ENCODE data around the gene TSPEAR. TPM values are rescaled to one million over a fixed set of nuclear protein-coding genes. Genes with fewer than 3 reads are reported as not detected.
A peak's percentile ranks its signal among the peaks of the same experiment; 100 is the strongest.
"Not testable (repeated sequence)": the region's sequence is repeated elsewhere in the genome, so short reads cannot be mapped to it uniquely, and the experiment has no call there.

TSPEAR gene
- total RNA-seq, 1 donor from 2014 or later: 0.15 TPM

DNA sequence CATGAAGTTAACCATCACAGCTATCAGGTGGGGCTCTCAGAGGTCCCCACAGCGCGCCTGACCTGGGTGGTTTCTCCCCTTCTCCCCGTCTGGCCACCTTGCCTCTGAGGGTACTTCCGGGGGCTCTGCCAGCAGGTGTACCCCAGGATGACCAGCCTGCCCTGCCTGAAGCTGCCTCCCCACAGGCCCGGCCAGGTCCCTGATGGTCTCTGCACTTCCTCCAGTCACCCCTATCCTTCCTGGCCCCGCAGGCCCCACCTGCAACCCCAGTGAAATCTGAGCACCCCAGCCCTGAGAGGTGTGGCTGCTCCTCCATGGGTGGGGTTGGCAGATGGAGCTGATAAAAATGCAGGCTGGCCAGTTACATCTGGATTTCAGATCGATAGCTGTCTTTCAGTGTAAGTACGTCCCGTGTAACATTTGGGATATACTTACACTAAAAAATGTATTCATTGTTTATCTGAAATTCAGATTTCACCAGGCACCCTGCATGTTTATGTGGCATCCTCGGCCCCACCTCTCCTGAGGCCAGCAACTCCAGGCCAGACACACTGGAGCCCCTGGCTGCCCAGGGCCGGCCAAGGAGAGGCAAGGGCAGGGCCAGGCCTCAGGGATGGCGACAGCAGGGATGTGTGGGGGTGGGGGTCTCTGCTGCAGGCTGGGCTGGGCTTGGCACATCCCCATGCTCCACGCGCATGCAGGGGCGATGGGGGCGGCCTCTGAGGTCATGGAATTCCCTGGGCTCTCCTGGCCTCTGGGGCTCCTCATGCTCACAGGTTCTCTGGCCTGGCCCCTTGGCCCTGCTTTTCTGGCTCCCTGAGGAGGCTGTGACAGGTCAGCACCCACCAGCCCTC is 230.9 kb downstream of the TSPEAR start:
- H3K36me3 Mint-ChIP-seq (ENCODE audit: low read depth): peaks cover 1% of the 10 kb centered on the region
- peaks cover 2% of the 10 kb centered on the region for H3K4me1 Mint-ChIP-seq (ENCODE audit: low read depth)
- no peak for TF ChIP-seq CTCF (IDR thresholded peaks at IDR 0.05)
- H3K27me3 Mint-ChIP-seq (ENCODE audit: low read depth): peaks cover 9% of the 10 kb centered on the region
- H3K4me3 Mint-ChIP-seq (ENCODE audit: unreplicated experiment): no peak overlapping the region
- no peak overlapping the region for H3K27ac Mint-ChIP-seq (ENCODE audit: unreplicated experiment)
- H3K9me3 Mint-ChIP-seq (ENCODE audit: low read depth): no peaks in the 10 kb centered on the region
- DNase-seq (ENCODE audit: low spot score): no peak

- peak; percentile 85 for TF ChIP-seq CTCF (IDR thresholded peaks at IDR 0.05)
- DNase-seq (ENCODE audit: low spot score); H3K27me3 Mint-ChIP-seq (ENCODE audit: low read depth); H3K4me1 Mint-ChIP-seq (ENCODE audit: low read depth); H3K36me3 Mint-ChIP-seq (ENCODE audit: low read depth); H3K4me3 Mint-ChIP-seq (ENCODE audit: unreplicated experiment); H3K9me3 Mint-ChIP-seq (ENCODE audit: low read depth); H3K27ac Mint-ChIP-seq (ENCODE audit: unreplicated experiment): not testable (repeated sequence)
Observed at GRCh38 chr21:44479556-44480199, 231.7 kb downstream of the TSPEAR start.

GRCh38 chr21:44478801-44479167 is 232.6 kb downstream of the TSPEAR start:
- peaks cover 4% of the 10 kb centered on the region for H3K27me3 Mint-ChIP-seq (ENCODE audit: low read depth)
- no peak for DNase-seq (ENCODE audit: low spot score)
- peaks cover 1% of the 10 kb centered on the region for H3K36me3 Mint-ChIP-seq (ENCODE audit: low read depth)
- no peak for TF ChIP-seq CTCF (IDR thresholded peaks at IDR 0.05)
- no peaks in the 10 kb centered on the region for H3K4me1 Mint-ChIP-seq (ENCODE audit: low read depth)
- H3K9me3 Mint-ChIP-seq (ENCODE audit: low read depth): no peaks in the 10 kb centered on the region
- H3K4me3 Mint-ChIP-seq (ENCODE audit: unreplicated experiment): no peak overlapping the region
- no peak overlapping the region for H3K27ac Mint-ChIP-seq (ENCODE audit: unreplicated experiment)

GRCh38 chr21:44478124-44478800 is 233.1 kb downstream of the TSPEAR start:
- Mint-ChIP-seq H3K4me1 (ENCODE audit: low read depth) (no peaks in the 10 kb centered on the region), H3K27ac (ENCODE audit: unreplicated experiment) (no peak overlapping the region), H3K36me3 (ENCODE audit: low read depth) (peaks cover 1% of the 10 kb centered on the region), H3K4me3 (ENCODE audit: unreplicated experiment) (no peak overlapping the region), H3K27me3 (ENCODE audit: low read depth) (peaks cover 3% of the 10 kb centered on the region), H3K9me3 (ENCODE audit: low read depth) (no peaks in the 10 kb centered on the region)
- no peak for TF ChIP-seq CTCF (IDR thresholded peaks at IDR 0.05)
- DNase-seq (ENCODE audit: low spot score): no peak

DNA sequence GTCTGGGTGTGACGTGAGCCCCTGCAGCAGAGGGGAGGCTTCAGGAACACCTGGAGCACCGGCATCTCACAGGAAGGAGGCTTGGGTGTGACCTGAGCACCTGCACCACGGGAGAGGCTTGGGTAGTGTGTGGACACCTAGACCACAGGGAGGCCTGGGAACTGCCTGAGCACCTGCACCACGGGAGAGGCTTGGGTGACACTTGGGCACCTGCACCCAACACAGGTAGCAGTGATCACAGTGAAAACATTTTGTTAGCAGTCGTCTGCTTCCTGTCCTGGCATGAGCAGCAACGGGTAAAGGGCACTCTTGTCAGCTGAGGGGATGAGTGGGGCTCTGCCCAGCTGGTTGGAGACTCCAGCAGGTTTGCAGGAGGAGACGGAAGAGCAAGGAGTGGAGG is 233.7 kb downstream of the TSPEAR start:
- no peaks in the 10 kb centered on the region for H3K27me3 Mint-ChIP-seq (ENCODE audit: low read depth)
- H3K27ac Mint-ChIP-seq (ENCODE audit: unreplicated experiment): no peak overlapping the region
- no peaks in the 10 kb centered on the region for H3K9me3 Mint-ChIP-seq (ENCODE audit: low read depth)
- no peak overlapping the region for H3K4me3 Mint-ChIP-seq (ENCODE audit: unreplicated experiment)
- DNase-seq (ENCODE audit: low spot score): no peak
- H3K4me1 Mint-ChIP-seq (ENCODE audit: low read depth): no peaks in the 10 kb centered on the region
- TF ChIP-seq CTCF (IDR thresholded peaks at IDR 0.05): no peak
- peaks cover 1% of the 10 kb centered on the region for H3K36me3 Mint-ChIP-seq (ENCODE audit: low read depth)

All from chondrocyte (in vitro differentiated cells).